ENCODE measurements around the gene STPG3.

DNA sequence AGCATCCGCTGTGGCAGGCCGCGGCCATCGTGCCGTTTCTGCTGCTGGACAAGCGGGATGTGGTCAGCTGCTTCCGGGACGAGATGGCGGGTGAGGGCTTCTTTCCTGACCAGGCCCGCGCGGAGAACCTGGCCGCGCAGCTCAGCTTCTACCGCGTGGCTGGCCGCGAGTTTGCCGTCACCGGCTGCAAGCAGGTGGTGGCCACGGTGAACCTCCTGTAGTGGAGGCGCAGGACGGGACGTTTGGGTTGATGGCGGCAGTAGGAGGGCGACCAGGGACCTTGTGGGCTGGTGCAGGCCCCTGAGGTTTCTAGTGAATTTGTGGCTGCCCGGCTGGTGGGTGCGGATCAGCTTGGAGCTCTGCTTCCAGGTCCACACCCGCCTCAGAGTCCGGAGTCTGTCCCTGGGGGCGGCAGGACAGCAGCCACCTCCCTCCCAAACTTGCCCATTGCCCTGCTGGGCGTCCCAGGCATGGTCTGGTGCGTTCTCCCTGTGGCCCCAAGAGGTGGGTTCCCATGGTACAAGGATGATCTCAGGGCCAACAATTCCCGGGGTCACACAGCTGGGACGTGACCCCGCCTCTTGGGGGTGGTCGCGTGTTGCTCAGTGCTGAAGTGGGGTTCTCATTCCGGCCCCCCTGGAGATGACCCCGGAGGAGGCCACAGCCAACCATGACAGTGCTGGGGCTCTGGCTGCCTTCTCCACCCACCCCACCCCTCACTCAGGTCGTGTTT lies 28.8 kb downstream of the STPG3 start:
- no peak for TF ChIP-seq EZH2phosphoT487 (IDR thresholded peaks at IDR 0.05; ENCODE audit: unreplicated experiment)
- TF ChIP-seq CREB1 (CRISPR knock-in tag; IDR thresholded peaks at IDR 0.05; ENCODE audit: low read depth), result no peak
- TF ChIP-seq CTCF (conservative IDR thresholded peaks at IDR 0.05; ENCODE audit: low read depth in 2 of 2), result no peak
- no peak for TF ChIP-seq POLR2AphosphoS5 (IDR thresholded peaks at IDR 0.05; ENCODE audit: low read depth)
- no peak for TF ChIP-seq EZH2 (IDR thresholded peaks at IDR 0.05; ENCODE audit: low read depth, unreplicated experiment)
- TF ChIP-seq, protein P1, sequence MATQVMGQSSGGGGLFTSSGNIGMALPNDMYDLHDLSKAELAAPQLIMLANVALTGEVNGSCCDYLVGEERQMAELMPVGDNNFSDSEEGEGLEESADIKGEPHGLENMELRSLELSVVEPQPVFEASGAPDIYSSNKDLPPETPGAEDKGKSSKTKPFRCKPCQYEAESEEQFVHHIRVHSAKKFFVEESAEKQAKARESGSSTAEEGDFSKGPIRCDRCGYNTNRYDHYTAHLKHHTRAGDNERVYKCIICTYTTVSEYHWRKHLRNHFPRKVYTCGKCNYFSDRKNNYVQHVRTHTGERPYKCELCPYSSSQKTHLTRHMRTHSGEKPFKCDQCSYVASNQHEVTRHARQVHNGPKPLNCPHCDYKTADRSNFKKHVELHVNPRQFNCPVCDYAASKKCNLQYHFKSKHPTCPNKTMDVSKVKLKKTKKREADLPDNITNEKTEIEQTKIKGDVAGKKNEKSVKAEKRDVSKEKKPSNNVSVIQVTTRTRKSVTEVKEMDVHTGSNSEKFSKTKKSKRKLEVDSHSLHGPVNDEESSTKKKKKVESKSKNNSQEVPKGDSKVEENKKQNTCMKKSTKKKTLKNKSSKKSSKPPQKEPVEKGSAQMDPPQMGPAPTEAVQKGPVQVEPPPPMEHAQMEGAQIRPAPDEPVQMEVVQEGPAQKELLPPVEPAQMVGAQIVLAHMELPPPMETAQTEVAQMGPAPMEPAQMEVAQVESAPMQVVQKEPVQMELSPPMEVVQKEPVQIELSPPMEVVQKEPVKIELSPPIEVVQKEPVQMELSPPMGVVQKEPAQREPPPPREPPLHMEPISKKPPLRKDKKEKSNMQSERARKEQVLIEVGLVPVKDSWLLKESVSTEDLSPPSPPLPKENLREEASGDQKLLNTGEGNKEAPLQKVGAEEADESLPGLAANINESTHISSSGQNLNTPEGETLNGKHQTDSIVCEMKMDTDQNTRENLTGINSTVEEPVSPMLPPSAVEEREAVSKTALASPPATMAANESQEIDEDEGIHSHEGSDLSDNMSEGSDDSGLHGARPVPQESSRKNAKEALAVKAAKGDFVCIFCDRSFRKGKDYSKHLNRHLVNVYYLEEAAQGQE (IDR thresholded peaks at IDR 0.05; ENCODE audit: unreplicated experiment), result no peak

Measured in GM23338 (cell line).